ENCODE results near the gene FRMD4A.

GRCh38 chr10:14374745-14375445 is 44.2 kb upstream of the FRMD4A start:
- TF ChIP-seq CTCF (IDR thresholded peaks at IDR 0.05; ENCODE audit: low read length) (no peak), EZH2 (optimal IDR thresholded peaks at IDR 0.05; ENCODE audit: low read depth, low read length) (no peak), EZH2phosphoT487 (IDR thresholded peaks at IDR 0.05; ENCODE audit: low read length) (no peak)

Data from MM.1S (cell line).